ENCODE measurements around the gene ARPC1B. TPM values are rescaled to one million over a fixed set of nuclear protein-coding genes. Genes with fewer than 3 reads are reported as not detected.
"Not testable (repeated sequence)": the region's sequence is repeated elsewhere in the genome, so short reads cannot be mapped to it uniquely, and the experiment has no call there.

ARPC1B gene
- 10 to 100 TPM; 35.5 to 65.1 (median 56.6) TPM for total RNA-seq
- 52.9 TPM for polyA plus RNA-seq
- long read RNA-seq, donor 1, transcript ARPC1B-201 (10 exons, 1,564 nt) = major isoform, 69 of 109 reads
- long read RNA-seq, donor 1, transcript ARPC1B-213 (11 exons, 1,505 nt) = minor isoform, 6 of 109 reads
- long read RNA-seq, donor 1, partial matches to known transcripts = 14 of 109 reads
- long read RNA-seq, donor 1, other reads (novel, unspliced or antisense) = 14 of 109 reads
- long read RNA-seq, donor 2, transcript ARPC1B-201 (10 exons, 1,564 nt) = major isoform, 38 of 48 reads
- long read RNA-seq, donor 2, partial matches to known transcripts = 5 of 48 reads
- long read RNA-seq, donor 2, other reads (novel, unspliced or antisense) = 1 of 48 reads
- long read RNA-seq, donor 3, transcript ARPC1B-222 (11 exons, 1,669 nt) = minor isoform, 6 of 262 reads
- long read RNA-seq, donor 3, transcript ARPC1B-201 (10 exons, 1,564 nt) = major isoform, 198 of 262 reads
- long read RNA-seq, donor 3, transcript ARPC1B-213 (11 exons, 1,505 nt) = minor isoform, 8 of 262 reads
- long read RNA-seq, donor 3, partial matches to known transcripts = 18 of 262 reads
- long read RNA-seq, donor 3, other reads (novel, unspliced or antisense) = 27 of 262 reads
- long read RNA-seq, donor 4, transcript ARPC1B-201 (10 exons, 1,564 nt) = major isoform, 29 of 36 reads
- long read RNA-seq, donor 4, partial matches to known transcripts = 3 of 36 reads
- long read RNA-seq, donor 4, other reads (novel, unspliced or antisense) = 4 of 36 reads

DNA sequence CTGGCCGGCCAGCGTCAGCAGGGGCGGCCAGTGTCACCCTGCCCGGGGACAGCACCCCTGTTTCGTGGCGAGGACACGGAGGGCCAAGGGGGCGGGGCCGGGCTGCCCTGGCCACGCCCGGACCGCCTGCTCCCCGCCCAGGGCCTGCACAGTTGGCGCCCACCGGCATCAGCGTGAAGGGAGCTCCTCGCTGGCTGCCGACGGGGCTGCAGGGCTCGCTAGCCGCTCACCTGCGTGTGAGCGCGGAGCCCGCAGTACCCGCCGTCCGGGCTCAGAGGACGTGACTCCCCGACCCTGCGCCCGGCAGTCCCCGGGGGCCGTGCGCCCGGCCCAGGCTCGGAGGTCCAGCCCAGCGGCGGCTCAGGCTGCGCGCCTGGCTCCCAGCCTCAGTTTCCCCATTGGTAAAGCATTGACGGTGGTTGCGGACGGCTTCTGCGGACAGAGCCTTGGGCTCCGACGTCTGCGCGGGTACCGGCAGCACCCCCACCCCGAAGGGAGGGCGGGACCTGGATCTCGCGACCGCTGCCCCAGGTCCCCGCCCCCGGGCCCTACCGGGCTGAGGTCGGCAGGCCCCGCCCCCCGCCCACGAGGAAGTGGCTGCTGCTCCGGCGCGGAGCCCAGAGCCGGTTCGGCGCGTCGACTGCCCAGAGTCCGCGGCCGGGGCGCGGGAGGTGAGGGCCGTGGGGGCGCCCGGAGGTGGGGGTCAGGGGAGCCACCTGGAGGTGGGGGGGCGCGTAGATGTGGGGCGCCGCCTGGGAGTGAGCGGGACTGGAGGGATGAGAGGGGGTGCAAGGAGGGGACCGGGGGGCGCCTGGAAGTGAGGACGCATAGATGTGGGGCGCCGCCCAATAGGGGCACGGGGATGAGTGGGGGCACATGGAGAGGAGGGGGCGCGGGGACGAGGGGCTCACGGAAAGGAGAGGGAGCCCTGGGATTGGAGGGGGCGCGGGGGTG, at the start of gene ARPC1B:
Gene ARPC1B (plus strand): TSS at position 620 of the 954 bp plus-strand sequence. CDS start 10,985 bp downstream, outside the sequence.
- peaks cover 2% of the 10 kb centered on the region for H3K4me1 ChIP-seq (ENCODE audit: control insufficient read depth, insufficient read depth, low read length)
- DNase-seq (peak; percentile 90 to 96 (median 95)), ATAC-seq (peak; percentile 81 to 85)
- peak within 1 kb of the TSS; percentile 94 for H3K4me3 ChIP-seq (ENCODE audit: low read length)
- peak within 1 kb of the TSS; percentile 62 for H3K27ac ChIP-seq (ENCODE audit: low read length)
- intact Hi-C loops (cut with DNase I) = no loop called here
- no peaks in the 10 kb centered on the region for H3K9me3 ChIP-seq (ENCODE audit: control insufficient read depth, low read length)
- no peaks in the 10 kb centered on the region for H3K27me3 ChIP-seq (ENCODE audit: control insufficient read depth, insufficient read depth)
- WGBS = 1% methylated on average over 95 of the region's 95 CpGs

DNA sequence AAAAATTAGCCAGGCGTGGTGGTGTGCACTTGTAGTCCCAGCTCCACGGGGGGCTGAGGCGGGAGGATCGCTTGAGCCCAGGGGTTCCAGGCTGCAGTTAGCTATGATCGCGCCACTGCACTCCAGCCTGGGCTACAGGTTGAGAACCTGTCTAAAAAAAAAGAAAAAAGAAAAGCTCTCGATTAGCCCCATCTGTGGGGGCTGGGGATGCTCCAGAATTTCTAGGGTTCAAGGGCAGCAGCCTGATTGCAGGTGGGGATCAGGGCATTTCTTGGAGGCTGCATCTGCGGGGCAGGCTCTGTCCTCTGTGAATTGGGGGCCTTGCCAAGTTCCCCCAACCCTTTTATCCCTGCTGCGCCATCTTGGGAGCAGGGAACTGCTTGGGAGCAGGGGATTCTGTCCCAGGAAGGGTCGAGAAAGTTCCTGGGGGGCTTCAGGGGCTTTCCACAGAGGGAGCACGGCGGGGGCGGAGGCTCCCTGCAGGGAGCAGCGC, 49.5 kb upstream of the ARPC1B start:
- Histone ChIP-seq H3K27ac (ENCODE audit: low read length) (no peak overlapping the region), H3K9me3 (ENCODE audit: control insufficient read depth, low read length) (no peaks in the 10 kb centered on the region), H3K4me3 (ENCODE audit: low read length) (peak overlapping the region; percentile 98), H3K27me3 (ENCODE audit: control insufficient read depth, insufficient read depth) (no peaks in the 10 kb centered on the region), H3K4me1 (ENCODE audit: control insufficient read depth, insufficient read depth, low read length) (no peaks in the 10 kb centered on the region)
- ATAC-seq (peak; percentile 2), DNase-seq (no peak)
- intact Hi-C loops (cut with DNase I) = no loop called here
- 27% methylated on average over 14 of the region's 14 CpGs for WGBS

DNA sequence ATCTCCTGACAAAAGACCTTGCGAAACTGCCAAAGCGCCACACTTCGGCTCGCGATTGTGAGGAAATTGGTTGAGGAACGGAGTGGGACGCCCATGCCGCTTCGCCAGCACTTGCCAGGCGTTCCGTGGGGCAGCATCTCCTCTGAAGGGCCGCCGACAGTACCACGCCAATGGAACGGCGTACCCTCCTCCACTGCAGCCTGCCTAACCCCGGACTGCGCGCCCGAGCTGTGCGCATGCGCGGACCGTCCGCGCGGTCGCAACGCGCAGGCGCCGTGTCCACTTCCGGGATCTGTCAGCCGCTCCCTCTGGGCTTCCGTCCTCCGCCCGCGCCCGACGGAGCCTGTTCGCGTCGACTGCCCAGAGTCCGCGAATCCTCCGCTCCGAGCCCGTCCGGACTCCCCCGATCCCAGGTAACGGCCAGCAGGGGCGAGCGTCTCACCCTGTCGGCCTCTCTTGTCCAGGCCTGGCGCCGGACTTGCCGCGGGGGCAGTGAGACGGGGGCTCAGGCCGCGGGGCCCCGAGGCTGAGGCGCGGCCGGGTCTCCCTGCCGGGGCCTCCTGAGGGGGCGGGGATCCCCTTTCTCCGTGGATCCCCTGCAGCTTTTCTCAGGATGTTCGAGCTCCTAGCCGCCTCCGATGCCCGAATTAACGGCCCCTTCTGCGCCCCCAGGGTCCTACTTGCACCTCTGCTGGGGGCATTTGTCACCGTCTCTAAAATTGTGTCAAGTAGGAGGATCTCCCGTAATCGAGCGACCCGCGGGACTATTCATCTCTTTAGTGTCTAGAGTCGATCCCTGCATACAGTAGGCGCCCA, 48.7 kb upstream of the ARPC1B start, which contains the start of gene ARPC1A:
Gene ARPC1A (plus strand): TSS at position 307 of the 816 bp plus-strand sequence. CDS start 7,456 bp downstream, outside the sequence.
- Histone ChIP-seq H3K4me1 (ENCODE audit: control insufficient read depth, insufficient read depth, low read length) (no peaks in the 10 kb centered on the region), H3K9me3 (ENCODE audit: control insufficient read depth, low read length) (no peaks in the 10 kb centered on the region), H3K4me3 (ENCODE audit: low read length) (peak within 1 kb of the TSS; percentile 98), H3K27me3 (ENCODE audit: control insufficient read depth, insufficient read depth) (no peaks in the 10 kb centered on the region), H3K27ac (ENCODE audit: low read length) (peak within 1 kb of the TSS; percentile 87)
- DNase-seq (peak; percentile 92 to 97 (median 96)), ATAC-seq (peak; percentile 97 to 98)
- intact Hi-C loops (cut with DNase I) = no loop called here
- under 1% methylated on average over 82 of the region's 82 CpGs for WGBS

DNA sequence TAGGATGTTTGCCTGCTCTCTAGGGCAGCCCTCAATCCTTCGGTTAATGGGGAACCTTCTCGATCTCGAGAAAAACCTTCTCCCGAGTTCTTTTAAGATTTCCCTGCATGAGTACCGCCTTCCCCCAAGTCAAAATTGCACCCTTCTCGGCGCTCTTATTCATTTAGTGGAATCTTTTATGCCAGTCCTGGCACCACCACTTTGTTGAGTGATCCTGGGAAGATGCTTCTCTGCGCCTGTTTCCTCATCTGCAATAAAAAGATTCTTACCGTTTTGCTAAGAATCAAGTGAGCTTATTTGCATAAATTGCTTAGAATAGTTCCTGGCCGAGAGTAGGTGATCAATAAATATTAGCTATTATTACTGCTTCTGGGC, 48.1 kb upstream of the ARPC1B start:
- Histone ChIP-seq H3K4me3 (ENCODE audit: low read length) (peak overlapping the region; percentile 98), H3K9me3 (ENCODE audit: control insufficient read depth, low read length) (no peaks in the 10 kb centered on the region), H3K27ac (ENCODE audit: low read length) (peak overlapping the region; percentile 79), H3K27me3 (ENCODE audit: control insufficient read depth, insufficient read depth) (no peaks in the 10 kb centered on the region), H3K4me1 (ENCODE audit: control insufficient read depth, insufficient read depth, low read length) (peaks cover 3% of the 10 kb centered on the region)
- intact Hi-C loops (cut with DNase I) = no loop called here
- 2% methylated on average over 10 of the region's 10 CpGs for WGBS
- no peak for ATAC-seq
- no peak for DNase-seq

DNA sequence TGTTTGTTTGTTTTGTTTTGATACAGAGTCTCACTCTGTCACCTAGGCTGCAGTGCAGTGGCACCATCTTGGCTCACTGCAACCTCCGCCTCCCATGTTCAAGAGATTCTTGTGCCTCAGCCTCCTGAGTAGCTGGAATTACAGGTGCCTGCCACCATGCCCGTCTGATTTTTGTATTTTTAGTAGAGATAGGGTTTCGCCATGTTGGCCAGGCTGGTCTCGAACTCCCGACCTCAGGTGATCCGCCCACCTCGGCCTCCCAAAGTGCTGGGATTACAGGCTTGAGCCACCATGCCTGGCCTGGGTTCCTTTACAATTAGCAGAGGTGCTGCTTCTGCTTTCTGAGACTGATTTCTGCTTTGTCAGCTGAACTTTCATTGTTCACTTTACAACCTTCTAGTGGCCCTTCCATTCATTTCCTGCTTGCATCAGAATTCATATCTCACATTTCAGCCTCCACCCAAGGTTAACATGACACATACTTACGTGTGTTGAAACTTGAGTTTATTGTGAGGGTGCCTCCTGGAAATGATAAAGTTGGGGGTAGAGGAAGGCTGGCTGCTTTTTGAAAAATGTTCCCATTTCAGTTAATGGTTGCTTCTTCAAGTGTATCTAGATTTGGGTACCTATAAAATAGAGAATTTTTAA, 44.1 kb upstream of the ARPC1B start:
- WGBS = 68% methylated on average over 8 of the region's 8 CpGs
- DNase-seq; H3K27me3 ChIP-seq (ENCODE audit: control insufficient read depth, insufficient read depth); H3K4me3 ChIP-seq (ENCODE audit: low read length); H3K9me3 ChIP-seq (ENCODE audit: control insufficient read depth, low read length); H3K4me1 ChIP-seq (ENCODE audit: control insufficient read depth, insufficient read depth, low read length); intact Hi-C loops (cut with DNase I): not testable (repeated sequence)
- ATAC-seq = peak in 1 of 2 donors; percentile 53
- peak overlapping the region; percentile 36 for H3K27ac ChIP-seq (ENCODE audit: low read length)

DNA sequence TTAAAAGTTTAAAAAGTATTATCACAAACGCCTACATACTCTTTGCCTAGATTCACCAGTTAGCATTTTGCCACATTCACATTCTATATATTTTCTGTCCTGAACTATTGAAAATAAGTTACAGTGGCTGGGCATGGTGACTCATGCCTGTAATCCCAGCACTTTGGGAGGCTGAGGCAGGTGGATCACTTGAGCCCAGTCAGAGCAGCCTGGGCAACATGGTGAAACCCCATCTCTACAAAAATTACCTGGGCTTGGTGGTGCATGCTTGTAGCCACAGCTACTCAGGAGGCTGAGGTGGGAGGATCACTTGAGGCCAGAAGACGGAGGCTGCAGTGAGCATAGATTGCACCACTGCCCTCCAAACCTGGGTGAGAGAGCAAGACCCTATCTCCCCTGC, 43.5 kb upstream of the ARPC1B start:
- peak overlapping the region; percentile 19 for H3K27ac ChIP-seq (ENCODE audit: low read length)
- ATAC-seq (no peak), DNase-seq (no peak)
- 89% methylated on average over 2 of the region's 2 CpGs for WGBS
- no peak overlapping the region for H3K4me3 ChIP-seq (ENCODE audit: low read length)
- peaks cover 3% of the 10 kb centered on the region for H3K4me1 ChIP-seq (ENCODE audit: control insufficient read depth, insufficient read depth, low read length)
- no peaks in the 10 kb centered on the region for H3K27me3 ChIP-seq (ENCODE audit: control insufficient read depth, insufficient read depth)
- H3K9me3 ChIP-seq (ENCODE audit: control insufficient read depth, low read length) = no peaks in the 10 kb centered on the region
- intact Hi-C loops (cut with DNase I) = no loop called here

DNA sequence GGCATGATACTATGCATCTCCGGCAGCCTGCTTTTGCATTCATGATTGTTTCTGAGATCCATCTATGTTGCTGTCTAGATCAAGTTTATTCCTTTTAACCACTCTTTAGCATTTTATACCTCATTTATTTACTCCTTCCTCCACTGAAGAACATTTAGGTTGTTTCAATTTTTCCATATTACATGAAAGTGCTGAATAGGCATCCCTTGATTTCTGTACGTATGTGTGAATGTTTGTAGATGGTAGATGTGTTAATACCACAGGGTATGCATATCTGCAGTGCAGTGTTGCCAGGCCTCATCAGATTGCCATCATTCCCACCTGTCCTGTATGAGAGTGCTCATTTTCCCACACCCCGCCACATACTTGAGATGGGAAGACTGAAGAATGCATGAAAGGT, 34.9 kb upstream of the ARPC1B start:
- no peak overlapping the region for H3K4me3 ChIP-seq (ENCODE audit: low read length)
- WGBS = 91% methylated on average over 3 of the region's 3 CpGs
- H3K27ac ChIP-seq (ENCODE audit: low read length) = no peak overlapping the region
- intact Hi-C loops (cut with DNase I) = no loop called here
- no peak for DNase-seq
- no peaks in the 10 kb centered on the region for H3K9me3 ChIP-seq (ENCODE audit: control insufficient read depth, low read length)
- no peak for ATAC-seq
- H3K27me3 ChIP-seq (ENCODE audit: control insufficient read depth, insufficient read depth) = no peaks in the 10 kb centered on the region
- H3K4me1 ChIP-seq (ENCODE audit: control insufficient read depth, insufficient read depth, low read length) = no peaks in the 10 kb centered on the region

DNA sequence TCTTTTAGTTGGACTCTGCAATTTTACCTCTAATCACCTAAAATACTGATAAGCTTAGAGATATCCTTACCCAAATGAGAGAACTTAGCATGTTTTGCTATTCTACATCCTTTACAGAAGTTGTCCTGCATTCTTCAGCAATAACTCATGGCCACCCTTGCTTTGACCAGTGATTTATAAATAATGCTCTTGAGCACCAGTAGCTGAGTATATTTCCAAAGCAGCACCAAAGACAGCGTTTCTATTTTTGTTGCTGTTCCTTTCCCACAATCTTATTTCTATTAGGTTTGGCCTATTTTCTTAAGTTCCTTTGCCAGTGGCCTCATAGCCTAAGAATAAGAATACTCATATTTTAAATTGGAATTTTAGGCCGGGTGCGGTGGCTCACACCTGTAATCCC, 33.9 kb upstream of the ARPC1B start:
- 86% methylated on average over 3 of the region's 3 CpGs for WGBS
- Histone ChIP-seq H3K27me3 (ENCODE audit: control insufficient read depth, insufficient read depth) (no peaks in the 10 kb centered on the region), H3K9me3 (ENCODE audit: control insufficient read depth, low read length) (no peaks in the 10 kb centered on the region), H3K27ac (ENCODE audit: low read length) (no peak overlapping the region), H3K4me3 (ENCODE audit: low read length) (no peak overlapping the region), H3K4me1 (ENCODE audit: control insufficient read depth, insufficient read depth, low read length) (no peaks in the 10 kb centered on the region)
- no peak for DNase-seq
- intact Hi-C loops (cut with DNase I) = no loop called here
- ATAC-seq = no peak

DNA sequence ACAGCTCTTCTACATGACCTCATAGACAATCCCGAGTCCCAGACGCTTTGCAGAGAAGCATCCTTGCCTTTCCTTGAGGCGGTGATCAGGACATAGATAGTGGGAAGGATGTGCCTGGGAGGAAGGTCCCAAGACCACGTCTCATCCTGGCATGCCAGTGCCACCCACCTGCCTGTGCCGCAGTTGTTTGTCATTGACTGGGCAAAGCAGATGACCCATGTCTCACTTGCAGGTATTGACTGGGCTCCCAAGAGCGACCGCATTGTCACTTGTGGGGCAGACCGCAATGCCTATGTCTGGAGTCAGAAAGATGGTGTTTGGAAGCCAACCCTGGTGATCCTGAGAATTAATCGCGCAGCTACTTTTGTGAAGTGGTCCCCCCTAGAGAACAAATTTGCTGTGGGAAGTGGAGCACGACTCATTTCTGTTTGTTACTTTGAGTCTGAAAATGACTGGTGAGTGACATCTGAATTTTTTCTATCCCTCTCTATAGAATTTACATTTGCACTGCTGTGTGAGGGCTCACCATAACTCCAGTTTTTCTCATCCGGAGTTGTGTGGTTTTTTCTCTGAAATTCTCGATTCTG, 30.4 kb upstream of the ARPC1B start:
- no peak for DNase-seq
- no peaks in the 10 kb centered on the region for H3K9me3 ChIP-seq (ENCODE audit: control insufficient read depth, low read length)
- intact Hi-C loops (cut with DNase I) = no loop called here
- WGBS = 92% methylated on average over 13 of the region's 13 CpGs
- H3K27me3 ChIP-seq (ENCODE audit: control insufficient read depth, insufficient read depth) = no peaks in the 10 kb centered on the region
- no peaks in the 10 kb centered on the region for H3K4me1 ChIP-seq (ENCODE audit: control insufficient read depth, insufficient read depth, low read length)
- no peak for ATAC-seq
- no peak overlapping the region for H3K4me3 ChIP-seq (ENCODE audit: low read length)
- no peak overlapping the region for H3K27ac ChIP-seq (ENCODE audit: low read length)
